ENCODE measurements around the gene BEGAIN.

Gene BEGAIN

DNA sequence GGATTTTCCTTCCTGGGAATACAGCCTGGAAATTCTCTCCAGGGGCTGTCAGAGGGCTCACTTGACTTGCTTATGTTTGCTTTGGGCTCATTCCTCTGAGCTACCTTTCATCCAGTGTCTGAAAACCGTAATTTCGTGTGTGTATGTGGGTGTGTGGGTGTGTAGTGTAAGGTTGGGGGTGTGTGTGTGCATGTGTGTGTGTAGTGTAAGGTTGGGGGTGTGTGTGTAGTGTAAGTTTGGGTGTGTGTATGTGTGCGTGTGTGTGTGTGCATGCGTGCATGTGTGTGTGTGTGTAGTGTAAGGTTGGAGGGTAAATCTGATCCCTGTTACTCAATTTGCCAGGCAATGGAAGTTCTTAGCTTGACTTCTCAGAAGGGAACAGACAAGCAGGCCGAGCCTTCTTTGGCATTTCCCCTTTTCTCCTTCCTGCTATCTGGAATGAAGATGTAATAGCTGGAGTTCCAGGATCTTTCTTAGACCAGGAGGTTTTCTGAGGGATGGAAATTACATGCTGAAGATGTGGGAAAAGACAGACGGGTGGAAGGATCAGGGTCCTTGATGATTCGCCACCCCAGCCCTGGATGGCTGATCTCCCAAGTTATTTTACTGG, 15.5 kb upstream of the BEGAIN start:
- in situ Hi-C loops (cut with HindIII; ENCODE audit: low sequenced_read_pairs) = no loop called here

DNA sequence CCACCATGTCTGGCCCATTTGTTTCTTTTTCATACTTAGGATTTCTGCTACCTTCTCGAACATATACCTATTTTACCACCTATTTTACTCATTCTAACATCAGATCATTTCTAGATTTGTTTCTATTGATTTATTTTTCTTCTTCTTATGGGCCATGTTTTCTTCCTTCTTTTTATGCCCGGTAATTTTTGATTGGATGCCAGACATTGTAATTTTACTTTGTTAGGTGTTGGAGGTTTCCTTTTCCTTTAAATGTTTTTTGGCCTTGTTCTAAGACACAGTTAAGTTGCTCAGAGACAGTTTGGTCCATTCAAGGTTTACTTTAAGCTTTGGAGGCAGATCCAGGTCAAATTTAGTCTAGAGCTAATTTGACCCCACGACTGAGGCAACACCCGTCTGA, 14.7 kb upstream of the BEGAIN start:
- in situ Hi-C loops (cut with HindIII; ENCODE audit: low sequenced_read_pairs) = no loop called here

DNA sequence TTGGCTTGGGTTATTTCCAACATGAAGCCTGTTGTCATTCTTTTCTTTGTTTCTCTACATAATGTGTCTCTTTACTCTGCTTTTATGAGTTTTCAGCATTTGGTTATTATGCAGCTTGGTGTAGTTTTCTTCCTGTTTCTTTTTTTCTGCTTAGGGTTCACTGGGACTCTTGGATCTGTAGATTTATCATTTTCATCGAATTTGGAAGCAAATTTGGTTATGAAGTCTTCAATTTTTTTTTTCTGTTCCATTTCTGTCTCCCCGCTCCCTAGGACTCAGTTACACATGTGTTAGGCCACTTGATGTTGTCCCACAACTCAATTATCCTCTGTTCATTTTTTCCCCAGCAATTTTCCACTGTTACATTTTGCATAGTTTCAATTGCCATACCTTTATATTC, 13.8 kb upstream of the BEGAIN start:
- in situ Hi-C loops (cut with HindIII; ENCODE audit: low sequenced_read_pairs) = no loop called here

DNA sequence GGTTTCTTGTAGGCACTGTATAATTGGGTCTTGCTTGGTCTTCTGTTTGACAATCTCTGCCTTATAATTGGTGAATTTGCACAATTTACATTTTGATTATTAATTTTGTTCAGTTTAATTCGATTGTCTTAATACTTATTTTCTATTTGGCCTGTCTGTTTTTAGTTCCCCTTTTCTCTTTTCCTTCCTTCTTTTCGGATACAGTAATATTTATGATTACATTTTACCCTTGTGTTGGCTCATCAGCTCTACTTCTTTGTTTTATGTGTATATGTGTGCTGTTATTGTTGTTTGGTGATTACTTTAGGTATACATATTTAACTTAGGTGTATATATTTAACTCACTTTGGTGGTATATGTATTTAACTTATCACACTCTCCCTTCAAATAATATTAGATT, 12.8 kb upstream of the BEGAIN start:
- in situ Hi-C loops (cut with HindIII; ENCODE audit: low sequenced_read_pairs) = no loop called here

DNA sequence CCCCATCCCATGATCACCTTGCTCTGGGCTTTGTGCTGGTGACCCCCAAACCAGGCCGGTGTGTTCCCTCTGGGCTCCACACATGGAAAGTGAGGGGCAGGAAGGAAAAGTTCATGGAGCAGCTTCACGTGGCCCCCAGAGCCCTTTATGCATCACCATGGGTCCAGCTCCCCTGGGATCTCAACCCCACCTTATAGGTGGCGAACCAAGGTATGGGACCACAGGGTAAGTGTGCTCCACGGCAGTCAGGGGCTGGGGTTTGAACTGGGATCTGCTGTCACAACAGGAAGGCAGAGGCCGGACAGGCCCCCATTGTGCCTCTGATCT, 7.4 kb upstream of the BEGAIN start:
- in situ Hi-C loops (cut with HindIII; ENCODE audit: low sequenced_read_pairs) = no loop called here

DNA sequence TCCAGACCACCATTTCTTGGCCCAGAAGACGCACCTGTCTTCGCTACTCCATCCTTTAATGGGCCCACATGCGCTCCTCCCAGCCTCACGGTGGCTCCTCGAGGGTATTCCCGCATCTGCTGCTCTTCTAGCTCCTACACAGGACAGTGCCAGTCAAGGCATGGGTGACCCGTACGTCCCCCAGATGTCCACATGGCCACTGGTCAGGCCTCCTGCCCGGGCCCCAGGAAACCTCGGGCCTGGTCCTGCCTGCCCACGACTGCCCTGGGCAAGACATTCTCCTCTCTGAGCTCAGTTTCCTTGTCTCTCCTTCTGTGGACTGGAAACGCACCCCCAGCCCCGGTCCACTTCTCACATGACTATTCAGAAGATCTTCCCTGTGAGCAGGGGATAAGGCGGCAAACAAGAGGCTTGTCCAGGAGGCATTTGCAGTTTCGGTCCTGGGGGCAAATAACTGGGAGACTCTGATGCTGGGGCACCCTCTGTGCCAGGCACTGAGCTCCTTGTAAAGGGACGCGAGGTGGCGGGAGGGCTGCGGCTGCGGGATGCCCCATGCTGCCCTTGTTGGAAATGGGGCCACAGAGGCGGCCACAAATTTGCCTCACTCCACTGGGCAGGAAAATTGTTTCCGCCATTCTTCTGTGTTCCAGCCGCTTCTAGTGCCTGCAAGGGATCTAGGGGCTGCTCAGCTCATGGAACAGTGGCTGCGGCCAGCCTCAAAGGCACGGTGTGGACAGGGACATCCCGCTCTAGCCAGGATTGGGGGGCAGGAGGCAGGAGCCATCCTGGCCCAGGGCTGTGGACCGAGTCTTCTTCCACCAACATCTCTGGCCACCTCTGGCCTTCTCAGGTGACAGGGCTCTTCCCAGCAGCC, 6.8 kb upstream of the BEGAIN start:
- in situ Hi-C loops (cut with HindIII; ENCODE audit: low sequenced_read_pairs) = no loop called here

DNA sequence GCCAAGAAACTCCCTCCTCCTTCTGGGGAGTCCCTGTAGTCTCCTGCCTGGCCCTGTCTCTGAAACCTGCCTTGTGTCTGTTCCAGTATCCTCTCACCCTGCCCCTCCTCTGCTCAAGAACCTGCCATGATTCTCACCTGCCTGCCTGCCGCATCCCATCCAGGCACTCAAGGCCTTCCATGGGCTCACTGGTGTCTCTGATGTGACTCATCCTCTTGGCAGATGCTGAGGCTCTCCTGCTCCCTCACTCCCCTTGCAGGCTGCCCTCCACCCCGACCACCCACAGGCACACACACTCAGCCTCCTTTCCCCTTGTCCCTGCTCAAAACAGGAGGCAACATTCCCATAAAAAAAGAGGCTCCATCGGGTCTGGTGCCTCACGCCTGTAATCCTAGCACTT, 5.8 kb upstream of the BEGAIN start:
- in situ Hi-C loops (cut with HindIII; ENCODE audit: low sequenced_read_pairs) = no loop called here

DNA sequence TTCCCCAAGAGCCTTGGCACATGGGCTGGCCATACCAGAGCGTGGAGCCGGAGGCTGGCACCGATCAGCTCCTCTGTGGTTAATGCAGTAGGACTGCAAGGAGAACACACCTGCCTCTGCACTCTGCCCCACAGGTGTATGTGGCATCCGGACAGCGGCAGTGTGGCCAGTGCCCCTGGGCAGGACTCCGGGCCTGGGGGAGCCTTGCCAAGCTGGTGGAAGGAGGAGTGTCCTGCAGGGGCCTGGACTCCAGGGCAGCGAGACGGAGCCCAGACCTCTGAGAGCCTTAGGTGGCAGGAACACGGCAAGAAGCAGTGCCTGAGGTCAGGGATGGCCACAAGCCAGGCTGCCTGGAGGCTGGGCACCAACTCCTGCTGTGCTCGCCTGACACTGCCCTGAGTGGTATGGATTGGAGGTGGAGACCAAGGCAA, 5.3 kb upstream of the BEGAIN start:
- in situ Hi-C loops (cut with HindIII; ENCODE audit: low sequenced_read_pairs) = no loop called here

DNA sequence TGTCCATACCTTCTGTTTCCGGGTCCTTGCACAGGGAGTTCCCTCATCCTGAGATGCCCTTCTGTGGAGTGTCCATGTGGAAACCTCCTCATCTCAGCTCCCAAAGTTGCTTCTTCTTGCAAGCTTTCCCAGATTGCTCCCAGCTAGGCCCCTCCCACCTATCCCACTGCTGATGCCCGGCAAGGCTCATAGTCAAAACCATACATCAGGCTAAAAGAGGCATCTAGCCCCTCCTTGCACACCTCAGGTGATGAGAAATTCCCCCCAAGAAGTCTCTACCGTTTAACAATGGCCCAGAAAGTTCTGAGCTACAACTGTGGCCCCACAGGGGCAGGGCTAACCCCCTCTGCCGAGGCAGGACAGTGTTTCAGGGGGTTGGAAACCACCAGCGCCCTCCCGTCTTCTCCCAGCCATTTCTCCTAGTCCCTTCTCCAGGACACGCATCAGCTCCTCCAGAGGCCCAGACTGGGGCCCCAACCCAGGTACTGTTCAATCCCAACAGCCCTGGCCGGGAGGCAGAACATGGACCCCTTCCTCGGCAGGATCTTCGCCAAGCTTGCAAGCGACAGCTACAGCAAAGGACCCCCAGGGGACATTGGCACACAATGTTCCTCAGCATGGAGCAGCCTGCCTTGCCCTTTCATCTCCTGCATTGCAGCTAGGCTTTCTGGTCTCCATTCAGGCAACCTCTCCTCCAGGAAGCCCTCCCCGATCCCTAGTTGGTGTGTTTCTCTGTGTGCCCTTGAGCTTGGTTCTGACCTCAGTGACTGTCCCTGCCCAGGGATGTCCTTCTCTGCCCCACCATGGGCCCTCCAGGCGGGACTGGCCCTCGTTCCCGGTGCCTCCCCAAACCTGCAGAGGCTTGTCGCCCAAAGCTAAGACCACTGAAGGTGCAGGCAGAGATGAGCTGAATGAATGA, 4.5 kb upstream of the BEGAIN start:
- in situ Hi-C loops (cut with HindIII; ENCODE audit: low sequenced_read_pairs) = no loop called here

DNA sequence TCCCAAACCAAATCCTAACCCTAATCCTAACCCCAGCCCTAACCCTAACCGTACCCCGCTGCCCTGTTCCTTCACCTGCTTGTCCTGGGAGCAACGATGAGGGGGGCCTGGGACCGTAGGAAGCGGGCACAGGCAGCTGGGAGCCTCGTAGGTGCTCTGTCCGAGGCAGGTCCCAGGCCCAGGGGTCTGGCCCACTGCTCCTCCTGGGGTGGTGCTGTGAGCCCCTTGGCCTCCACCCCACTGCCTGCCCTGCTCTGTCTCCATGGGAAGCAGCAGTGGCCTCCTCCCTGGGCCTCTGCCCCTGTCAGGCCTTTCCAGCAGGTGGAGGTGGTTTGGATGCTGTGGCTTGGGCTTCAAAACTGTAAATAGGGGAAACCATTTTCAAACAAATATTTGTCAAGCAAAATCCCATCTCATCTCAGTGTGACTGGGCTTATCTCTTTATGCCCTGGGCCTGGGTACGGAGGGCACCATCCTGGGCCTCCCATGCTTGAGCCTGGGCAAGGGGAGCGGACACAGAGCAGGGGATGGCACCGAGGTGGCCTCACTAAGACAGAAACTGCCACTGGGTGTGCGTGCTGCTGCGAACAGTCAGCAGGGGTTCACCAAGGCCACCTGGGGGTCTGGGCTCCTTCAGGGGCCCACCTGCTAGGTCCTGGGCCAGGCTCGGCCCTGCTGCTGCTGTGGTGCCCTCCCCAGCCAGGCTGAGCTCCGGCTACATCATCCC, 3.7 kb upstream of the BEGAIN start:
- in situ Hi-C loops (cut with HindIII; ENCODE audit: low sequenced_read_pairs) = no loop called here

DNA sequence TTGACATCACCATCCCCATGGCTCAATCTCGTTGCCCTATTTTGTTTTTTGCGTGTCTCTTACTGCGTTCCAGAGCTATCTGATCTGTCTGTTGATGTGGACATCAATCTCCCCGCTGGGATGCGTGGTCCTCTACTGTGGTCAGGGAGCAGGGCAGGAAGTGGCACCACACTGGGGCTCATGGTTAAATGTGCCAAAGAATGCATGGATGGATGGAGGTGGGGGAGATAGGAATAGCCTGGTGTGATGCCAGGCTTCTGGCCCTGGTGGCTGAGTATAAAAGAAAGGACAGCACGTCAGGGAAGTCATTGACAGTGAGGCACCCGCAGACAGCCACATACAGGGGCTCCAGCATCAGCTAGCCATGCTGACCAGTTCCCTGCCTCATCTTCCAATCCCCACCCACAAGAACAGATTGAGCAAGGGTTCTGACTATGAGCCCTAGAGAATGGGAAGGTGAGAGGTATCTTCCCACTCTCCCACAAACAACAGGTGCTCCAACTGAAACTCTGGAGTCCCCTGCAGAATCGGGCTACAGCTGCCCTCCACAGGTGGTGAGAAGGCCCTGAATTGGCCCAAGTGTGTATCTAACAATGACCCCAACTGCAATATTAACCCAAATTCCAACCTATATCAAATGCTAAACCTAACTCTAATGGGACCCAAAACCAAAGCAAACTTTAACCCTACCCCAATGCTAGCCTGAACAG, 2.7 kb upstream of the BEGAIN start:
- in situ Hi-C loops (cut with HindIII; ENCODE audit: low sequenced_read_pairs) = no loop called here

DNA sequence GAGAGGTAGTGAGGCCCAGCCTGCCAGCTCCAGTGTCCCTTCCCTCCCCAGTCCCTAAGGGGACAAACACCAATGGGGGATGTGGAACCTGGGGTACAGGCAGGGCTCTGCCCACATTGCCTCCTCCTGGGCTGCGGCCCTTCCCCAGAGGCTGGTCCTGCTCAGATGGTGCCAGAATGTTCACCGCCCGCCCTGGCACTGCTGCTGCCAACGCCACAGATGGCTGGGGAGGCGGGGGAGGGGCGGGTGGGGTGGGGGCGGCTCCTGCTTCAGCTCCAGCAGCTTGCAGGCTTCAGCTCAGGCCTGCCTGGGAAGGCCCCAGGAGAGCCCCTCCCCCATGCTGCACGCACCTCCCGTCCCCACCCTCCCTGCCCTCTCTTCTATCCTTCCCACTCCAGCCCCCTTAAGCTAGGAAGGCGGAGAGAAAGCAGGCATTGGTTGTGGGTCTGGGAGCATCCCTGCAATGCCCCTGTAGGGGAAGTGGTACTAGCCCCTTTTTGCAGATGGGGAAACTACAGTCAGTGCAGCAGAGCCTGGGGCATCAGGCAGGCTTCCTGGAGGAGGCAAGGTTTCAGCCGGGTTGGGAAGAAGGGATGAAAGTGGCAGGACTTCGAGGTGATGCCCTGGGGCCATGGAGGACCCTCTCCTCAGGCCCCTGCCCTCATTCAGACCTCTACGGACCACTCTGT, 2.0 kb upstream of the BEGAIN start:
- in situ Hi-C loops (cut with HindIII; ENCODE audit: low sequenced_read_pairs) = no loop called here

DNA sequence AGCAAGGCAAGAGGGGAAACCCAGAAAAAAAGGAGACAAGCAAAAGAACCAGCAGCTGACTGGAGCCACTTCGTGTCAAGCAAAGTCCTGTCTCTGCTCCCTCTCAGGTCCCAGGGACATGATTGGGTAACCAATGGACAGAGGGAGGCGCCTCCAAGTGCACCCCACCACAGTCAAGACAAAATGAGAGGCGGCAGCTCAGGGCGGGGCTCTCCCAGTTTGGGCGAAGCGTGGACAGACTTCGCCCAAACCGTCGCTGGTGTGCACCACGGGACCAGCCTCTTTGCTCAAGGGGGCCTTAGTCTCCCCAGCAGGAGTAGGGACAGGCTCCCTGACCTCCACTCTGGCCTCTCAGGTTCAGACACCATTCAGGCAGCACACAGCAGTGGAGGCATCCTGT, 1.5 kb upstream of the BEGAIN start:
- in situ Hi-C loops (cut with HindIII; ENCODE audit: low sequenced_read_pairs) = no loop called here

DNA sequence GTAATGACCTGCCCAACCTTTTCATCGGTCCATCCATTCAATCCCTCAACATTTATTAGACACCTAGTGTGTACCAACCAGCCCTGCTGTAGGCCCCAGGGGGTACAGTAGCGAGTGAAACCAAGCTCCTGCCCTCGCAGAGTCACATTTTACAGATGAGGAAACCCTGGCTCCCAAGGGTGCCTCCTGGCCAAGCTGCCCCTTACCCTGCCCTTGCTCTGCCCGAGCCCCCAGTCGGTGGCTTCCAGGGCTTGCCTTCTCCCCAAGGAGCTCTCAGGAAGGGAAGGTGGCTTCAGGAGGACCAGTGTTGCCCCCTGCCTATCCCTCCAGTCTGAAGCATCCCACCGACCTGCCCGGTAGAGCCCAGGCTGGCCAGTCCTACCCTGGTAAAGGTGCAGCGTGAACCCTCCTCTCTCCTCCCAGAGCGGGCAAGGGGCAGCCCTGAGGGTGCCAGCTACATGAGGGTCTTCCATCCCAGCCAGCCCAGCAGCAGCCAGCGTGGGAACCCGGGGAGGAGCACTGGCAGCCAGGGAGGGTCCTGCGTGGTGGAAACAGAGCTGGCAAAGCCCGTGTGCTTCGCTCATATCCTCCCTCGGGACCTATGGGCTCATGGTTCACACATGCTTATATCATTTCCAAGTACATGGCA, 670 bp upstream of the BEGAIN start:
- in situ Hi-C loops (cut with HindIII; ENCODE audit: low sequenced_read_pairs) = no loop called here

DNA sequence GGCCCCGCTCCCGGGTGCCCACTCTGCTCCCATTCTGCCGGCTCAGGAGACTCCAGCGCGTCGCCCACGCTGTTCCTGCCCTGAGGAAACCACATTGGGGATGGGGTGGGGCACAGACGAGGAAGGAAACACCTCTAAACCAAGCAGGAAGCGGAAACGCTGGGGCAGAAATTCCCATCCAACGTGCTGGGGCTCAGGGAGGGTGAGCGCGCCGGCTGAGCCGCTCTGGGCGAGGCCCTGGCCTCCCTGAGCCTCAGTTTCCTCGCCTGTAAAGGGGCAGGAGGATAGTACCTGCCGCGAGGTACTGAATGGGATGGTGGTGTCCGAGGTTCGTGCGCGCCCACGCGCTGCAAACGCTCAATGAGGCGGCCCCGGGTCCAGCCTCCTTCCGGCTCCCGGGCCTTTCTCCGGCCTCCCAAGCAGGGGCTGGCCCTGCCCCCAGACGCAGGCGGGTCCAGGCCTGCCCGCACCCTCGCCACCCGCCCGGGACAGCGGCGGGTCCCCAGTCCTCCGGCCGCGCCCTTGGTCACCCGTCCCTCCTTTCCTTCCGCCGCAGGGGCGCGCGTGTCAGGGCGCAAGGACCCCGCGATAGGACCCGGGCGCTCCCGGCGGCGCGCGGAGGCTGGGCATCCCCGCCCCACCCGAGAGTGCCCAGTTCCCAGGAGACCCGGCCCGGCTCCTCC, 673 bp downstream of the BEGAIN start:
- in situ Hi-C loops (cut with HindIII; ENCODE audit: low sequenced_read_pairs) = no loop called here

DNA sequence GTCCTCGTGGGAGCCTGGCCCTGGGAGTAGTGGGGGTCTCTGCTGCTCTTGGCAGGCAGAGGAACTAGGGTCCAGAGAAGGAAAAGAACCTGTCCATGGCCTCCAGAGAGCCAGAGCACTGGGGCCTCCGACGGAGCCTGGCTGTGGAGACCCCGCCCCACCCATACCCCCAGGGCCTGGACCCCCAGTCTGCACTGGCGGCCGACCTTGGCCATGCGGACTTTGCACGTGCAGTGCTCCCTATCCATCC, 1.1 kb downstream of the BEGAIN start:
- in situ Hi-C loops (cut with HindIII; ENCODE audit: low sequenced_read_pairs) = no loop called here

DNA sequence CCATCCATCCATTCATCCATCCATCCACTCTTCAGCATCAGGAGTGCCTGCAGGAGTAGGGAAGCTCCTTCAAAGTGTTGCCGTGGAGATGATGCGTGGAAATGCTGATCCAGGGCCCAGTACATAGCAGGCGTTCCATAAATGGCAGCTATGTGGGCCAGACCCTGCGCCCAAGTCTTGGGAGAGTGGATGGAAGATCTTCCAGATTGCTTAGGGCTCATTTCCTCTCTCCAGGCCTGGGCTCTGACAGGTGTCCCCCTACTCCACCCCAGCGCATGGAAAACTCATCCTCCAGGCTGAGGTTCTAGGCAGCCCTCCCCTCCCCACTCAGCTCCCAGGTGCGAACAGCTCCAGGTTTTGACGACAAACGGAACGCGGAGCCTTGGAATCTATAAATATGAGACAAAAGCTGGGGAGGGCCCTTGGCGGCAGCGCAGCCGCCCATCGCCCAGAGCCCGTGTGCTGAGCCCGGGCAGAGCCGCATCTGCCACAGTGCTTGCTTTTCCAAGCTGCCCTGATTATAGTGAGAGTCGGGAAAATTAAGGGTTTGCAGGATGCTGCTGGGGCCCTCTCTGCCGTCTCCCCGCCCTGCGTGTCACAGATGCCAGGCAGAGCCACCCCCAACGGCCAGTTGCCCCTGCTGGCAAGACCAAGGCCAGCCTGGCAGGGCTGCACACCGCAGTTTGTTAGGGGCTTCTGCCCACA, 1.6 kb downstream of the BEGAIN start:
- in situ Hi-C loops (cut with HindIII; ENCODE audit: low sequenced_read_pairs) = no loop called here
